ENCODE data around the gene NAA10. TPM values are rescaled to one million over a fixed set of nuclear protein-coding genes. Genes with fewer than 3 reads are reported as not detected.

NAA10 gene
- total RNA-seq, 8 experiments from 2014 or later: 48.3 to 121 (median 71.4) TPM

DNA sequence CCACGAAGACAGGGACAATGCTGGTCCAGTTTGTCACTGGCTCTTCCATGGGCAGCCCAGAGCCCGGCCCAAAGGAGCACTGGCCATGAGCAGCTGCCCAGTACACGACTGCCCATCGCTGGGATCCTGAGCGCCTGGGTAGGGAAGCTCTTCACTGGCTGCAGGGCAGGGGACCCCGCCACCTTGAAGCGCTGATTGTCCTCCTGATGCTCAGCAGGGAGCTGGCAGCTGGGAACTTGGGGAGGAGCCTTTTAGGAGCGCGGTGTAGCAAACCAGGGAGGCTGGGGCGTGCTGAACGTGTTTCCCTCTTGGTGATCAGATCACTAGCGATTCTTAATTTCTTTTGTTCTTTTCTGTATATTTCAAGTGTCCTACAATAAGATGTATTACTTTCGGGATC lies 50.7 kb downstream of the NAA10 start:
- ATAC-seq (replicated peaks in 6 of 8): no peak
- Histone ChIP-seq H3K4me3 (peak overlapping the region; percentile 54 to 93 (median 66)), H3K27ac (peak overlapping the region in 1 of 2 donors; percentile 89), H3K4me1 (replicated peaks in 1 of 2) (peaks cover 55 to 59% of the 10 kb centered on the region in 2 donors)
- 20 to 36% methylated on average over 2 to 7 of the region's 13 CpGs; no CpG with 5 or more reads in 8 of the 10 experiments for WGBS, 10 experiments
- in situ Hi-C loops (cut with MboI; ENCODE audit: low pct_unique_long_range_greater_than_20kb in 2 of 9, low sequenced_read_pairs in 9 of 9, unreplicated experiment in 9 of 9): no loop called here

DNA sequence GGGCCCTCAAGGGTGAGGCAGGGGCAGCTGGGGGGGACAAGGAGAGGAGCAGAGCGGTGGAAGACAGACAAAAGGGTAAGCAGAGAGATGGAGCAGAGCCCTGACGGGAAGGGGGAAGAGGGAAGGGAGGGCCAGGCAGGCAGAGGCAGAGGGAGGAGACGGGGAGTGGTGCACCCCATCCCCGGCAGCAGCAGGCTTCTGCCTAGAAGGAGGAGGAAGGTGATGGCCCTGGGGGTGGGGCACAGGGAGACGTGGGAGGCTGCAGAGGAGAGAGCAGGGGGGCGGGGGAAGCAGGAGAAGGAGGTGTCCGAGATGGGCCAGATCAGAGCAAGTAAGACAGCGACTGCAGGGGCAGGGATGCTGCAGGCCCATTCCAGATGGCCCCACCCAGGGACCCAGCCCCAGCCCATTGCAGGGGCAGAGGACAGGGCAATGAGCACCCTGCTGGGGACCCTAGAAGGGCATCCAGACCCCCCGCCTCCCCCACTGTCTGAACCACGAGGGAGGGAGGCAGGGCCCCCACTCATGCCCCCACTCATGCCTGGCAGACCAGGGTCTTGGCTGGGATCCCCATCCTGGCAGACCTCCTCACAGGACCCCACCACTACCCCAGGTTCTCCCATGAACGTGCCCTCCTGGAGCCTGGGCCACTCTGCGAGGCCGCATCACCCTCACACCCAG lies 51.5 kb downstream of the NAA10 start:
- Histone ChIP-seq H3K4me3 (peak overlapping the region; percentile 7 to 93 (median 28)), H3K27ac (peak overlapping the region; percentile 89 to 92), H3K4me1 (replicated peaks in 1 of 2) (peaks cover 62 to 64% of the 10 kb centered on the region in 2 donors)
- peak in 4 of 8 experiments; percentile 4 to 25 (median 16) for ATAC-seq (replicated peaks in 6 of 8)
- in situ Hi-C loops (cut with MboI; ENCODE audit: low pct_unique_long_range_greater_than_20kb in 2 of 9, low sequenced_read_pairs in 9 of 9, unreplicated experiment in 9 of 9): no loop called here
- WGBS, 10 experiments: no CpG with 5 or more reads among the region's 13 CpGs

DNA sequence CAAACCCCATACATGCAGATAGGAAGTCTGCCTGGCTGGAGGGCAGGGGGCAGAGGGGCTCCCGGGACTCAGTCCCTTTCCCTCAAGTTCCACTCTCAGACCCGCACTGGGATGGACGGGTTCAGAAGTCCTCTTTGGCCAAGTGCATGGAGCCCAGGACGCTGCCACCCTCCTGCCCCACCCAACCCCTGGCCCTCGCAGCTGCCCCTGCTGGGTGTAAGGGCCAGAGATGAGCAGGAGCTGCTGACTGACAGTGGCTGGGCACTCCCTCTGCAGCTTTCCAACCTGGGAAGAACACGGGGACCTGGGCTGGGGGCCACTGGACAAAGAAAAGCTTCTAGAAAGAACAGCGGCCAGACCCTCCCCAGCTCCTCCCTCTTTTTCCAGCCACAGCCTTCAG lies 52.3 kb downstream of the NAA10 start:
- peak overlapping the region; percentile 89 to 92 for H3K27ac ChIP-seq
- H3K4me3 ChIP-seq: peak overlapping the region in 4 of 5 donors; percentile 25 to 93 (median 41)

DNA sequence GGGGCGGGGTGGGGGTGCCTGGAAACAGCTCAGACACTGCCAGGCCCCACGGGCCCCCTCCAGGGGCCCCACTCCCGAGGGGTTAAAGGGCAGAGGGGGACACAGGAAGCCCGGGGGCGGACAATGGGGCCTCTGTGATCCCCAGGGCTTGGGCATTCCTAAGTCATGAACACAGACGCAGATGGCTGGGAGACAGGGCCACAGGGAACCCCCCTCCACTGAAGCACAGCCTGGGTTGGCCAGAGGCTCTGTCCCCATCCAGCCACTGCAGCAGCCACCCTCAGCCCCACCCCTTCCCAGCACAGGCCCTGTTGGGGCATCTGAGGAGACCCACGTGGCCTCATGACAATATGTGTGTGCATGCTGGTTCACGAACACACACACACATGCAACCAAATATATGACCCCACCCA lies 52.7 kb downstream of the NAA10 start:
- Histone ChIP-seq H3K27ac (peak overlapping the region; percentile 89 to 92), H3K4me1 (replicated peaks in 1 of 2) (peaks cover 74 to 76% of the 10 kb centered on the region in 2 donors), H3K4me3 (peak overlapping the region in 4 of 5 donors; percentile 25 to 93 (median 41))
- in situ Hi-C loops (cut with MboI; ENCODE audit: low pct_unique_long_range_greater_than_20kb in 2 of 9, low sequenced_read_pairs in 9 of 9, unreplicated experiment in 9 of 9): no loop called here
- no CpG with 5 or more reads among the region's 8 CpGs for WGBS, 10 experiments
- ATAC-seq (replicated peaks in 6 of 8): peak in 7 of 8 experiments; percentile 19 to 53 (median 41)

More for the DNA sequence above, 52.3 kb downstream of the NAA10 start:
- peaks cover 70 to 71% of the 10 kb centered on the region in 2 donors for H3K4me1 ChIP-seq (replicated peaks in 1 of 2)
- in situ Hi-C loops (cut with MboI; ENCODE audit: low pct_unique_long_range_greater_than_20kb in 2 of 9, low sequenced_read_pairs in 9 of 9, unreplicated experiment in 9 of 9): no loop called here
- WGBS, 10 experiments: no CpG with 5 or more reads among the region's 7 CpGs
- no peak for ATAC-seq (replicated peaks in 6 of 8)

DNA sequence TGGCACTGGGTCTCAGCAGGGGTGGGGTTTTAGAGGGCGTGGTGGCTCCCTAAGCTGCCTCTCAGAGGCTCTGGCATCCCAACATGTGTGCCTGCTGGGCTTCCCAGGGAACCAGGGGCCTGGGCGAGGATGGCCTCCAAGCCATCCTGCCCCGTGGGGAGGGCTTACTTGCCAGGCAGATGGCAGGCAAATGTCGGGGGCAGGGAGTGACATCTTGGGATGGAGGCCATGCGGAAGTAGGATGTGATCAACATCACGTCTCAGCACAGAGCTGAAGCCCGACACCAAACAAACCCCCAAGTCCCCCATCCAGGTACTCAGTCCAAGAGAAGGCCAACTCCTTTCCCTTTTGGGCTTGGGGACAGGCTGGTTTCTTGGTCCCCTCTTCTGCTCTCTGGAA lies 53.6 kb downstream of the NAA10 start:
- 25 to 90% methylated on average over 2 to 4 of the region's 7 CpGs; no CpG with 5 or more reads in 8 of the 10 experiments for WGBS, 10 experiments
- H3K27ac ChIP-seq: peak overlapping the region; percentile 91 to 97

DNA sequence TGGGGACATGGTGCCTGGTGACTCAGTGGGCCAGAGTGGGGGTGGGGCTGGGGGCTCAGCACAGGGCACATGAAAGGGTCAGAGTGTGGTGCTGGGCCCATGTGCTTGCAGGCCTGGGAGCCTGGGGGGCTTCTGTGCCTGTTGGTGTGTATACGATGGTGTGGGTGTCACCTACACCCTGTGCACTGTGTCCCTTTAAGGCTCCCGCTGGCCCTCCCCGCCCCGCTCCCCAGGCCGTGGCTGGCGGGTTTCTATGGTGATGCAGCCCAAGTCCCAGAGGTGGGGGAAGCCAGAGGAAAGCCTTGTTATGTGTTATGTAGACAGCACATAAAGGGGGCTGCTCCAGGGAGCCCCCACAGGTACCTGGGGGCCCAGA lies 54.4 kb downstream of the NAA10 start:
- peak overlapping the region; percentile 91 to 97 for H3K27ac ChIP-seq
- in situ Hi-C loops (cut with MboI; ENCODE audit: low pct_unique_long_range_greater_than_20kb in 2 of 9, low sequenced_read_pairs in 9 of 9, unreplicated experiment in 9 of 9): no loop called here
- no peak overlapping the region for H3K4me3 ChIP-seq
- ATAC-seq (replicated peaks in 6 of 8): peak in 2 of 8 experiments; percentile 8 to 11
- H3K4me1 ChIP-seq (replicated peaks in 1 of 2): peaks cover 71 to 82% of the 10 kb centered on the region in 2 donors
- no CpG with 5 or more reads among the region's 6 CpGs for WGBS, 10 experiments

More for the DNA sequence above, 53.6 kb downstream of the NAA10 start:
- Histone ChIP-seq H3K4me1 (replicated peaks in 1 of 2) (peaks cover 69 to 78% of the 10 kb centered on the region in 2 donors), H3K4me3 (no peak overlapping the region)
- no peak for ATAC-seq (replicated peaks in 6 of 8)
- in situ Hi-C loops (cut with MboI; ENCODE audit: low pct_unique_long_range_greater_than_20kb in 2 of 9, low sequenced_read_pairs in 9 of 9, unreplicated experiment in 9 of 9): no loop called here

DNA sequence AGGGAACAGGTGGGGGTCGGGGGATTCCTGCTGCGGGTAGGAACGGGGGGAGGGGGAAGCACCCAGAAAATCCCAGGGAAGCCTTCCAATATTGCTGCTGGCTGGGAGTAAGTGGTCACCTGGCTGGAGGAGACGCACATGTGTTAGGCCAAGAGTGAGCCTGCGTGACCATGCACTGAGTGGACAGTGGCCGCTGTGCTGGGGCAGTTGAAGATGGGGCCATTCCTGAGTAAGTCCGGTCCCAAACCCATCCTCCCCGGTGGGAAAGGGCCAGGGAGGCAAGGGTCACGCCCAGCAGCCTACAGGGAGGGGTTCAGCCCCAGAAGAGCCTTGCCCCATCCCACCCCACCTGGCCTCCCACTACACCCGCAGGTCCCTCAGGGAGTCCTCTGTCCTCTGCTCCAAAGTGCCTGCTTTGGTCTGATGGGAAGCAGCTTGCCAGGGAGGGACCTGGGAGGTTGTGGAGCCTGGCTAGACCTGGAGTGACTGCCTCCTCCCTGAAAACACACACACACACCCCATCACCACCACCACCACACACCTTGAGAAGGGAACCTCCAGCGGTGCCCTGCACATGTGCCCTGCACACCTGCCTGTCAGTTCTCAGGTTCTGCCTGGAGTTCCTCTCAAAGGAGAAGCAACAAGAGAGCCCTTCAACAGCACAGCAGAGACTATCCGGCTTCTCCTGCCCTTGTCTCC lies 54.9 kb downstream of the NAA10 start:
- in situ Hi-C loops (cut with MboI; ENCODE audit: low pct_unique_long_range_greater_than_20kb in 2 of 9, low sequenced_read_pairs in 9 of 9, unreplicated experiment in 9 of 9): no loop called here
- WGBS, 10 experiments: no CpG with 5 or more reads among the region's 12 CpGs
- peak in 2 of 8 experiments; percentile 0 to 1 for ATAC-seq (replicated peaks in 6 of 8)
- H3K4me3 ChIP-seq: peak overlapping the region in 3 of 5 donors; percentile 7 to 29 (median 27)
- H3K4me1 ChIP-seq (replicated peaks in 1 of 2): peaks cover 71 to 84% of the 10 kb centered on the region in 2 donors
- H3K27ac ChIP-seq: peak overlapping the region; percentile 91 to 97

Other genes starting within 250 kb of the NAA10 start
- gene SLC6A8, start 247.1 kb downstream of the NAA10 start, total RNA-seq: 10 to 100 TPM in 7 of 8 experiments, 1 to 10 TPM in 1; 8.9 to 55.9 (median 38.7) TPM
- 100 to 1,000 TPM in 3 of 8 experiments, 10 to 100 TPM in 5; 70.0 to 239 (median 86.4) TPM for gene BCAP31, start 210.7 kb downstream of the NAA10 start, total RNA-seq
- 1 to 10 TPM; 3.4 to 6.8 (median 3.6) TPM for gene ABCD1, start 210.2 kb downstream of the NAA10 start, total RNA-seq
- gene PLXNB3, start 170.8 kb downstream of the NAA10 start, total RNA-seq: 1 to 10 TPM in 4 of 8 experiments, under 1 TPM in 4; 0.62 to 4.3 (median 1.2) TPM
- gene SRPK3, start 154.0 kb downstream of the NAA10 start, total RNA-seq: 1 to 10 TPM in 4 of 8 experiments, under 1 TPM in 4; 0.51 to 5.0 (median 0.93) TPM
- 10 to 100 TPM; 32.2 to 69.3 (median 42.6) TPM for gene IDH3G, start 140.7 kb downstream of the NAA10 start, total RNA-seq
- gene SSR4, start 140.4 kb downstream of the NAA10 start, total RNA-seq: 100 to 1,000 TPM; 327 to 910 (median 415) TPM
- gene PDZD4, start 104.5 kb downstream of the NAA10 start, total RNA-seq: 100 to 1,000 TPM in 1 of 8 experiments, 10 to 100 TPM in 4, under 1 TPM in 3; 0.09 to 103 (median 57.4) TPM
- 100 to 1,000 TPM in 4 of 8 experiments, 10 to 100 TPM in 1, 1 to 10 TPM in 2, under 1 TPM in 1; 0.87 to 147 (median 96.4) TPM for gene L1CAM, start 48.9 kb downstream of the NAA10 start, total RNA-seq
- 1 to 10 TPM in 1 of 8 experiments, under 1 TPM in 4, not detected in 3; 0.11 to 1.4 (median 0.19) TPM for gene AVPR2, start 30.4 kb downstream of the NAA10 start, total RNA-seq
- gene ARHGAP4, start 8.8 kb downstream of the NAA10 start, total RNA-seq: 10 to 100 TPM in 1 of 8 experiments, 1 to 10 TPM in 6, not detected in 1; 1.6 to 21.7 (median 2.9) TPM
- gene RENBP, start 9.6 kb upstream of the NAA10 start, total RNA-seq: 10 to 100 TPM in 5 of 8 experiments, 1 to 10 TPM in 3; 5.3 to 46.7 (median 10.6) TPM
- gene HCFC1, start 36.8 kb upstream of the NAA10 start, total RNA-seq: 10 to 100 TPM; 11.8 to 52.2 (median 21.4) TPM
- gene TMEM187, start 37.7 kb upstream of the NAA10 start, total RNA-seq: 1 to 10 TPM; 2.7 to 9.5 (median 4.7) TPM
- 10 to 100 TPM in 7 of 8 experiments, 1 to 10 TPM in 1; 2.7 to 52.9 (median 21.7) TPM for gene IRAK1, start 84.9 kb upstream of the NAA10 start, total RNA-seq
- 10 to 100 TPM; 23.2 to 65.0 (median 25.3) TPM for gene MECP2, start 162.7 kb upstream of the NAA10 start, total RNA-seq
- gene OPN1LW, start 209.2 kb upstream of the NAA10 start, total RNA-seq: not detected
- gene OPN1MW, start 247.6 kb upstream of the NAA10 start, total RNA-seq: not detected